GM12801 (cell line): Measurements from ENCODE around the gene CLIC4.

Source experiments
- TF ChIP-seq, protein P1 (sequence below): IDR thresholded peaks from one replicate; pipeline ENCODE4 v1.5.1; 2011; ENCODE audit warnings: control low read depth; ENCODE audit not compliant: insufficient read length; ENCODE audit errors: extremely low read depth

Gene CLIC4

DNA sequence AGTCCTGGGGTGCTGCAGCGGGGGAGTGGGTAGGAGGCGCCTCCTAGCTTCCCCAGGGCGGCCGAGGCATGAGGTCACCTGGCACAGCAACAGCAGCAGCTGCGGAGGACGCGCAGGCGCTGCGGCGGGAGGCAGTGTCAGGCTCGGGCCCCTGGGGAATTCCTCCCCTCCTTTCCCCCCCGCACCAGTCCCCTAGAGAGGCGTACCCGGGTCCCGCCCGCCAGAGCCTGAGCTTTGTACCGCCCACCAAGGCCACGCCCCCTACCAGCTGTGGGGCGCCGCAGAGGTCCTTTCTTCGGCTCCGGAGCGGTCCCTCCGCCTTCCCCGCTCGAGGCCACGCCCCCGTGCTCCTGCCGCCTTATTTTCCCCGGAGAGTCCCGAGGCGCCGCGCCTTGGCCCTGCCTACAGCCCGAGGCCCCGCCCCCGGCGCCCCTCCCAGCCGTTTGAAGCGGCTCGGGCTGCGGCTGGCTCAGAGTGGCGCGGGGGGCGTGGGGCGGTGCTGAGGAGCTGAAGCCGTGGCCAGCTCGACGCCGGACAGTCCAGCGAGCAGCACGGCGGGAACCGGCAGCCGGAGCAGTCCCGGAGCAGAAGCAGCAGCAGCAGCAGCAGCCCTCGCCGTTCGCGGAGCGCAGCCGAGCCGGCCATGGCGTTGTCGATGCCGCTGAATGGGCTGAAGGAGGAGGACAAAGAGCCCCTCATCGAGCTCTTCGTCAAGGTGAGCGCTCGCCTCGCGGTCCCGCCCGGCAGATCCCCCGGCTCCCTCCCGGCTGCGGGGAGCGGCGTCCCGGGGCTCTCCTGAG is at the start of gene CLIC4:
CLIC4 (plus strand) TSS at position 537 of the 800 bp plus-strand sequence; CDS start at position 644, 107 bp downstream.
- TF ChIP-seq, protein P1, sequence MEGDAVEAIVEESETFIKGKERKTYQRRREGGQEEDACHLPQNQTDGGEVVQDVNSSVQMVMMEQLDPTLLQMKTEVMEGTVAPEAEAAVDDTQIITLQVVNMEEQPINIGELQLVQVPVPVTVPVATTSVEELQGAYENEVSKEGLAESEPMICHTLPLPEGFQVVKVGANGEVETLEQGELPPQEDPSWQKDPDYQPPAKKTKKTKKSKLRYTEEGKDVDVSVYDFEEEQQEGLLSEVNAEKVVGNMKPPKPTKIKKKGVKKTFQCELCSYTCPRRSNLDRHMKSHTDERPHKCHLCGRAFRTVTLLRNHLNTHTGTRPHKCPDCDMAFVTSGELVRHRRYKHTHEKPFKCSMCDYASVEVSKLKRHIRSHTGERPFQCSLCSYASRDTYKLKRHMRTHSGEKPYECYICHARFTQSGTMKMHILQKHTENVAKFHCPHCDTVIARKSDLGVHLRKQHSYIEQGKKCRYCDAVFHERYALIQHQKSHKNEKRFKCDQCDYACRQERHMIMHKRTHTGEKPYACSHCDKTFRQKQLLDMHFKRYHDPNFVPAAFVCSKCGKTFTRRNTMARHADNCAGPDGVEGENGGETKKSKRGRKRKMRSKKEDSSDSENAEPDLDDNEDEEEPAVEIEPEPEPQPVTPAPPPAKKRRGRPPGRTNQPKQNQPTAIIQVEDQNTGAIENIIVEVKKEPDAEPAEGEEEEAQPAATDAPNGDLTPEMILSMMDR = no peak

DNA sequence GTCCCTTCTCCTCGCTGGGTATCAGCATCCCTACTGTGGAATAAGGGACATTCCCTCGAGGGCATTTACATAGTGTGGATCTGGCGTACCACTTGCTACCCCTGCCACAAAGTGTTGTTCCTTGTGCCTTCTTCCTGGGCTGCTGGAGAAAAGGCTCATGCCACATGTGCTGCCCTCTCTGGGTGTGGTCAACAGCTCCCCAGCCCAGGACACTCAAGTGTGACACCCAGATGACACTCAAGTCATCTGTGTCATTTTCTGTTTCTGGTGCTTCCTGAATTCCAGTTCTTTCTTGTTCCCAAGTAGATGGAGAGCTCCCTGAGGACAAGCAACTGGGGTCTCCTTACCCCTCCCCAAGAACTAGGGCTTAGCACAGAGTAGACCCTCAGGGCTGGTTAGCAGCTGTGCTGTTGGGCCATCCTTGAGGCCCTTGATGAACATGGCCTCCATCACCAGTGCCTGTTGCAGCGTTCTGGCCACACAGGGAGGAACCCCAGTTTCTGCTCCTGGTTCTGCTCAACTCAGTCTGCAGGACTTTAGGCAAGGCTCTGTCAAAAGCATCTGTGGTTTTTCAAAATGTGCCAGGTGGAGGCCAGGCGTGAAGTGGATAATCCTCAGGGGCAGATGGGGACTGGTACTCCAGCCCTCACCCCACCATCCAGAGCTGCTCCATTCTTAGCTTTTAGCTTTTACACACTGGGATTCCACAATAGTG is 49.0 kb upstream of the CLIC4 start:
- TF ChIP-seq, protein P1 = no peak

DNA sequence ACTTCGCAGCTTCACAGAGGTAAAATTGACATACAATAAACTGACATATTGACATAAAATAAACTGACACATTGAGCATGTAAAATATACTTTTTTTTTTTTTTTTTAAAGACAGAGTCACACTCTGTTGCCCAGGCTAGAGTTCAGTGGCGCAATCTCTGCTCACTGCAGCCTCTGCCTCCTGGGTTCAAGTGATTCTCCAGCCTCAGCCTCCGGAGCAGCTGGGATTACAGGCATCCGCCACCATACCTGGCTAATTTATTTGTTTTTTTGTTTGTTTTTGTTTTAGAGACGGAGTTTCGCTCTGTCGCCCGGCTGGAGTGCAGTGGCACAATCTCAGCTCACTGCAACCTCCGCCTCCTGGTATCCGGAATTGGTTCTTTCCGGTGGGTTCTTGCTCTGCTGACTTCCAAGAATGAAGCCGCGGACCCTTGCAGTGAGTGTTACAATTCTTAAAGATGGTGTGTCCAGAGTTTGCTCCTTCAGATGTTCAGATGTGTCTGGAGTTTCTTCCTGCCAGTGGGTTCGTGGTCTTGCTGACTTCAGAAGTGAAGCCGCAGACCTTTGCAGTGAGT is 48.4 kb upstream of the CLIC4 start:
- TF ChIP-seq, protein P1 = no peak

DNA sequence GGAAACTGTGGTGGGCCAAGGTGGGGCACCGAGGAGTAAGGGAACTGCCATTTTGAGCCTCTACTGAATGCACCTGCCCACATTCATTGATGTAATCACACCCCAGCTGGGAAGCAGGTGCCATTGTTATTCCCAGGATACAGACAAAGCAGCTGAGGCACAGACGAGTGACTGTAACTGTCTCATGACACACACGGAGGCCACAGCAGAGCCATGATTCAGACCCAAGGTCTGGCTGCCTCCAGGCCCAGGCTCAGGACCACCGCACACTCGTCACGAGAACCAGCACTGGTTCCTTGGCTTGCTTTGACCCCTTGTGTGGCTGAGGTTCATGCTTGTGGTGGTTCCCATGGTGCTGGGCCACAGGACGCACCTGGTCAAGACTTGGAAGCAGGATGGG is 45.6 kb upstream of the CLIC4 start:
- TF ChIP-seq, protein P1 = no peak

DNA sequence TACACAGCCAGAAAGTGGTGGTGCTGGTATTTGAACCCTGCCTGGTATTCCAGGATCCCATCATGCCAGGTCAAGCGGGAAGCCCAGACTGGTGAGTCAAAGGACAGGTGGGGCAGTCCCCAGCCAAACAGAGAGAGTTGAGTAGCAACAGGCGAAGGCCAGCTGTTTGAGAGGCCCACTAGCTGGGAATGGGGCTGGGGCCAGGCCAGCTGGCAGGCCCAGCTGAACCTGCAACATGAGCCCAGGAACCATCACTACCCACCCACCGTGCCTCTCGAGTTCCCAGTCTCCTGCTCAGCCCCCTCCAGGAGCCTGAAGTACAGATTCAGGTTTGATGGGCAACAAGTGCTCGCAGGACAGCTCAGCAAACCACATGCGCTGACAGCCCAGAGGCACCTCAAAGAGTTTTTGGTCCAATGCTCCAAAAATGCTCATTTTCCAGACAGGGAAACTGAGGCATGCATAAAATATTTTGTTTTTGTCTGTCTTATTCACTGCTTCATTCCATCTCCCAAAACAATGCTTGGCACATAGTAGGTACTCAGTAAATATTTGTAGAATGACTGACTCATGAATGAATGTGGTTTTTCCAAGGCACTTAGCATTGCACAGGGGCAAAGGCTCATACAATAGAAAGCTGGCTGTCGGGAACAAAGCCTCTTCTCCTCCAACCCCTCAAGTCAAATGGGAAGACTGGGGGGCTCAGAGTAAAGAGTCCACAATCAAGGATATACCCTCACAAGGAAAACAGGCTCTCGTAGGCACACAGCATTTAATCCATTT is 42.5 kb upstream of the CLIC4 start:
- TF ChIP-seq, protein P1 = no peak

DNA sequence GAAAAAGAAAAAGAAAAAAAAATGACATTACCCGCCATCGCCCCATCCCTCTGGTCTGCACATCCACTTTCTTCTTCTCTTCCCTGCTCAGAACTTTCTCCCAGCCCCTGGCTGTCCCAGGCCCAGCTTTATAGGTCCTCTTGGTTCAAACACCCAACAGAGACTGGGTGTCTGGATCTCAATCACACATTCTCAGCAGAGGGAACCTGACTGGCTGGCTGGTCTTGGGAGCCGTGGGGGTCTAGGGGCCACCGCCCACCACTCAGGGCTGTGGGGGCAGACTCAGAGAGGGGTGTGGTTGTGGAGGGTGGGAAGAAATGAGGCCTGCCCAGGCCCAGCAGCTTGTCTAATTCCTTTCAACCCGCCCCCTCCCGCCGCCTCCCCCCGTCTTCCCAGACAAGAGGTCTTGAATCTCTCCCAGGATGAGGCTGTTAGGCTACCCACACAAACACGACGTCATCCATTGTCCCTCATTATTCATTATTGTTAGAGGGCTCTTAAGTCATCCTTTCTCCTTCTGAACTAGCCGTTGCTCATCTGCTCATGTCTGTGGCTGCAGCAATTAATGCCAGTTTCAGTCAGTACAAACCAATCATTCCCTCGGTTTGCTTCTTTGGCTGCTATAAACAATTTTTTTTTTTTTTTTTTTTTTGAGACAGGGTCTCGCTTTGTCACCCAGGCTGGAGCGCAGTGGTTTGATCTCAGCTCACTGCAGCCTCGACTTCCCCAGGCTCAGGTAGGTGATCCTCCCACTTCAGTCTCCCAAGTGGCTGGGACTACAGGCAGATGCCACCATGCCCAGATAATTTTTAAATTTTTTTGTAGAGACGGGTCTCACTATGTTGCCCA is 40.6 kb upstream of the CLIC4 start:
- TF ChIP-seq, protein P1 = no peak
